Suprapubic skin (tissue), 4 donors: Measurements from ENCODE around the gene ABHD17C. TPM values are rescaled to one million over a fixed set of nuclear protein-coding genes. Genes with fewer than 3 reads are reported as not detected.

Experiments used
- DNase-seq, 2 donors: peaks; one replicate each; pipeline ENCODE4 v3.0.0-alpha.2; 2019; ENCODE audit warnings: low spot score in 2 of 2
- H3K27ac ChIP-seq: fragments of 200-600 bp; sonication (generic); one replicate; pipeline ENCODE4 v1.5.1; 2019
- H3K27me3 ChIP-seq: fragments of 200-600 bp; sonication (generic); one replicate; pipeline ENCODE4 v1.5.1; 2019
- H3K36me3 ChIP-seq: fragments of 200-600 bp; sonication (generic); one replicate; pipeline ENCODE4 v1.5.1; 2019
- H3K4me1 ChIP-seq: fragments of 200-600 bp; sonication (generic); one replicate; pipeline ENCODE4 v1.5.1; 2019
- H3K4me3 ChIP-seq: fragments of 200-600 bp; sonication (generic); one replicate; pipeline ENCODE4 v1.5.1; 2019; ENCODE audit warnings: mild to moderate bottlenecking
- H3K9me3 ChIP-seq: fragments of 200-600 bp; sonication (generic); one replicate; pipeline ENCODE4 v1.5.1; 2019
- CTCF ChIP-seq, 2 donors: fragments of 200-600 bp in 1 of 2; fragments of 450-650 bp in 1 of 2; sonication (generic) in 1 of 2; IDR thresholded peaks; one replicate each; pipeline ENCODE4 v1.5.1; 2016 to 2019; ENCODE audit warnings: antibody characterized with exemption in 2 of 2, mild to moderate bottlenecking in 1 of 2, moderate library complexity in 1 of 2
- EP300 ChIP-seq: sonication (generic); formaldehyde crosslinking; IDR thresholded peaks from one replicate; pipeline ENCODE4 v1.6.1; 2017; ENCODE audit warnings: antibody characterized with exemption
- POLR2A ChIP-seq, 2 donors: fragments of 450-650 bp; IDR thresholded peaks; one replicate each; pipeline ENCODE4 v1.6.1; 2017; ENCODE audit warnings: antibody characterized with exemption in 2 of 2, mild to moderate bottlenecking in 2 of 2, moderate library complexity in 2 of 2
- POLR2AphosphoS5 ChIP-seq, 3 donors: sonication (generic); formaldehyde crosslinking; IDR thresholded peaks; one replicate each; pipeline ENCODE4 v1.6.1; 2017; ENCODE audit warnings: antibody characterized with exemption in 3 of 3
- WGBS: methylation state at CpG from one replicate; pipeline ENCODE4 v1.1.5; 2018; 5-methylcytosine and 5-hydroxymethylcytosine counted together
- total RNA-seq, 4 donors: library from RNA; depleted of rRNA; stranded (reverse); fragments of >200 nt; gene quantifications; one replicate each; pipeline ENCODE4 v1.1.0, GENCODE V29; 2016

The ABHD17C gene
- total RNA-seq, 4 donors from 2014 or later, result 15.6 to 25.3 (median 21.1) TPM

GRCh38 chr15:80668546-80669236 lies 26.4 kb upstream of the ABHD17C start:
- no peak for DNase-seq
- no peaks in the 10 kb centered on the region for H3K9me3 ChIP-seq
- 82% methylated on average over 3 of the region's 3 CpGs for whole genome bisulfite sequencing
- H3K4me1 ChIP-seq, result no peaks in the 10 kb centered on the region
- TF ChIP-seq POLR2A (IDR thresholded peaks at IDR 0.05) (no peak), POLR2AphosphoS5 (IDR thresholded peaks at IDR 0.05) (no peak), CTCF (IDR thresholded peaks at IDR 0.05) (no peak), EP300 (no peak)
- no peaks in the 10 kb centered on the region for H3K27me3 ChIP-seq
- H3K4me3 ChIP-seq, result no peak overlapping the region
- no peak overlapping the region for H3K27ac ChIP-seq
- H3K36me3 ChIP-seq, result no peaks in the 10 kb centered on the region

- peaks cover 7% of the 10 kb centered on the region for H3K4me1 ChIP-seq
- 70% methylated on average over 2 of the region's 2 CpGs for WGBS
- TF ChIP-seq CTCF (IDR thresholded peaks at IDR 0.05) (no peak), POLR2AphosphoS5 (IDR thresholded peaks at IDR 0.05) (no peak), POLR2A (IDR thresholded peaks at IDR 0.05) (no peak), EP300 (no peak)
- H3K36me3 ChIP-seq, result no peaks in the 10 kb centered on the region
- DNase-seq, result no peak
- H3K27ac ChIP-seq, result no peak overlapping the region
- no peaks in the 10 kb centered on the region for H3K27me3 ChIP-seq
- no peaks in the 10 kb centered on the region for H3K9me3 ChIP-seq
- no peak overlapping the region for H3K4me3 ChIP-seq
Observed at GRCh38 chr15:80669663-80670273, 25.3 kb upstream of the ABHD17C start.

- no peak for DNase-seq
- no peak for TF ChIP-seq EP300
- no peak for TF ChIP-seq POLR2A (IDR thresholded peaks at IDR 0.05)
- no peak for TF ChIP-seq CTCF (IDR thresholded peaks at IDR 0.05)
- no peak for TF ChIP-seq POLR2AphosphoS5 (IDR thresholded peaks at IDR 0.05)
- Histone ChIP-seq H3K4me3 (no peak overlapping the region), H3K27ac (no peak overlapping the region), H3K9me3 (no peaks in the 10 kb centered on the region), H3K4me1 (peaks cover 9% of the 10 kb centered on the region), H3K36me3 (no peaks in the 10 kb centered on the region), H3K27me3 (no peaks in the 10 kb centered on the region)
- 79% methylated on average over 6 of the region's 6 CpGs for whole genome bisulfite sequencing
Observed at GRCh38 chr15:80673561-80674244, 21.4 kb upstream of the ABHD17C start.

GRCh38 chr15:80674245-80674614 lies 20.9 kb upstream of the ABHD17C start:
- Histone ChIP-seq H3K27ac (no peak overlapping the region), H3K4me1 (peaks cover 9% of the 10 kb centered on the region), H3K4me3 (no peak overlapping the region), H3K27me3 (no peaks in the 10 kb centered on the region), H3K36me3 (no peaks in the 10 kb centered on the region), H3K9me3 (no peaks in the 10 kb centered on the region)
- DNase-seq, result no peak
- no peak for TF ChIP-seq POLR2AphosphoS5 (IDR thresholded peaks at IDR 0.05)
- no peak for TF ChIP-seq POLR2A (IDR thresholded peaks at IDR 0.05)
- no peak for TF ChIP-seq EP300
- TF ChIP-seq CTCF (IDR thresholded peaks at IDR 0.05), result no peak

- Histone ChIP-seq H3K9me3 (no peaks in the 10 kb centered on the region), H3K27ac (no peak overlapping the region), H3K36me3 (no peaks in the 10 kb centered on the region), H3K4me1 (peaks cover 16% of the 10 kb centered on the region), H3K27me3 (no peaks in the 10 kb centered on the region), H3K4me3 (no peak overlapping the region)
- TF ChIP-seq CTCF (IDR thresholded peaks at IDR 0.05) (no peak), POLR2AphosphoS5 (IDR thresholded peaks at IDR 0.05) (no peak), POLR2A (IDR thresholded peaks at IDR 0.05) (no peak), EP300 (no peak)
- DNase-seq, result no peak
- WGBS, result 89% methylated on average over 2 of the region's 2 CpGs
Observed at GRCh38 chr15:80677041-80677440, 18.1 kb upstream of the ABHD17C start.
